OCI-LY7 (cell line): ENCODE results near the gene SLMAP.

Experiments
- EZH2phosphoT487 ChIP-seq: fragments of 200-600 bp; sonication (generic); IDR thresholded peaks from 2 replicates; pipeline ENCODE4 v1.6.1; 2018; ENCODE audit warnings: low read depth, borderline replicate concordance, mild to moderate bottlenecking, mixed run types, antibody characterized with exemption, low read length, moderate library complexity, mixed read lengths
- TF ChIP-seq, protein P1 (sequence below): fragments of 200-600 bp; sonication (generic); conservative IDR thresholded peaks from 2 replicates; pipeline ENCODE4 v1.5.1; 2014; ENCODE audit warnings: mild to moderate bottlenecking, antibody characterized with exemption, low read length, moderate library complexity, mixed read lengths

GRCh38 chr3:57837686-57838085 is 81.6 kb downstream of the SLMAP start:
- TF ChIP-seq, protein P1, sequence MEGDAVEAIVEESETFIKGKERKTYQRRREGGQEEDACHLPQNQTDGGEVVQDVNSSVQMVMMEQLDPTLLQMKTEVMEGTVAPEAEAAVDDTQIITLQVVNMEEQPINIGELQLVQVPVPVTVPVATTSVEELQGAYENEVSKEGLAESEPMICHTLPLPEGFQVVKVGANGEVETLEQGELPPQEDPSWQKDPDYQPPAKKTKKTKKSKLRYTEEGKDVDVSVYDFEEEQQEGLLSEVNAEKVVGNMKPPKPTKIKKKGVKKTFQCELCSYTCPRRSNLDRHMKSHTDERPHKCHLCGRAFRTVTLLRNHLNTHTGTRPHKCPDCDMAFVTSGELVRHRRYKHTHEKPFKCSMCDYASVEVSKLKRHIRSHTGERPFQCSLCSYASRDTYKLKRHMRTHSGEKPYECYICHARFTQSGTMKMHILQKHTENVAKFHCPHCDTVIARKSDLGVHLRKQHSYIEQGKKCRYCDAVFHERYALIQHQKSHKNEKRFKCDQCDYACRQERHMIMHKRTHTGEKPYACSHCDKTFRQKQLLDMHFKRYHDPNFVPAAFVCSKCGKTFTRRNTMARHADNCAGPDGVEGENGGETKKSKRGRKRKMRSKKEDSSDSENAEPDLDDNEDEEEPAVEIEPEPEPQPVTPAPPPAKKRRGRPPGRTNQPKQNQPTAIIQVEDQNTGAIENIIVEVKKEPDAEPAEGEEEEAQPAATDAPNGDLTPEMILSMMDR: no peak
- no peak for TF ChIP-seq EZH2phosphoT487
